Type B pancreatic cell (in vitro differentiated cells): ENCODE results near the gene KCNMB2. TPM values are rescaled to one million over a fixed set of nuclear protein-coding genes. Genes with fewer than 3 reads are reported as not detected.

Experiments
- DNase-seq: peaks from one replicate; pipeline ENCODE4 v3.0.0; 2021; ENCODE audit warnings: mixed read lengths; ENCODE audit not compliant: unreplicated experiment; ENCODE audit errors: extremely low spot score
- H3K27ac Mint-ChIP-seq: 2 replicates; pipeline ENCODE4 v1.8.0; 2021; ENCODE audit warnings: mild to moderate bottlenecking, mixed read lengths
- H3K27me3 Mint-ChIP-seq: 2 replicates; pipeline ENCODE4 v1.8.0; 2021; ENCODE audit warnings: mixed read lengths
- H3K36me3 Mint-ChIP-seq: 2 replicates; pipeline ENCODE4 v1.8.0; 2021; ENCODE audit warnings: mixed read lengths
- H3K4me1 Mint-ChIP-seq: one replicate; pipeline ENCODE4 v1.8.0; 2021; ENCODE audit warnings: mixed read lengths; ENCODE audit not compliant: unreplicated experiment
- H3K4me3 Mint-ChIP-seq: 2 replicates; pipeline ENCODE4 v1.8.0; 2021; ENCODE audit warnings: mild to moderate bottlenecking, mixed read lengths
- H3K9me3 Mint-ChIP-seq: 2 replicates; pipeline ENCODE4 v1.8.0; 2021; ENCODE audit warnings: mixed read lengths
- long read RNA-seq: library from polyadenylated mRNA; unstranded; transcript quantifications from one replicate; pipeline ENCODE4 v2.0.0, GENCODE V29; 2020
- total RNA-seq: library from RNA; stranded (reverse); gene quantifications from 2 replicates; pipeline ENCODE4 v1.2.1, GENCODE V29; 2021; ENCODE audit warnings: low replicate concordance
- TF ChIP-seq, protein P1 (sequence below): fragments of 200-600 bp; sonication (generic); conservative IDR thresholded peaks from 2 replicates; pipeline ENCODE4 v1.5.0; 2021; ENCODE audit warnings: antibody characterized with exemption, mild to moderate bottlenecking

The KCNMB2 gene
- total RNA-seq: 1.1 and 1.3 TPM in 2 replicates
- long read RNA-seq, partial matches to known transcripts: 3 of 5 reads
- long read RNA-seq, other reads (novel, unspliced or antisense): 1 of 5 reads

DNA sequence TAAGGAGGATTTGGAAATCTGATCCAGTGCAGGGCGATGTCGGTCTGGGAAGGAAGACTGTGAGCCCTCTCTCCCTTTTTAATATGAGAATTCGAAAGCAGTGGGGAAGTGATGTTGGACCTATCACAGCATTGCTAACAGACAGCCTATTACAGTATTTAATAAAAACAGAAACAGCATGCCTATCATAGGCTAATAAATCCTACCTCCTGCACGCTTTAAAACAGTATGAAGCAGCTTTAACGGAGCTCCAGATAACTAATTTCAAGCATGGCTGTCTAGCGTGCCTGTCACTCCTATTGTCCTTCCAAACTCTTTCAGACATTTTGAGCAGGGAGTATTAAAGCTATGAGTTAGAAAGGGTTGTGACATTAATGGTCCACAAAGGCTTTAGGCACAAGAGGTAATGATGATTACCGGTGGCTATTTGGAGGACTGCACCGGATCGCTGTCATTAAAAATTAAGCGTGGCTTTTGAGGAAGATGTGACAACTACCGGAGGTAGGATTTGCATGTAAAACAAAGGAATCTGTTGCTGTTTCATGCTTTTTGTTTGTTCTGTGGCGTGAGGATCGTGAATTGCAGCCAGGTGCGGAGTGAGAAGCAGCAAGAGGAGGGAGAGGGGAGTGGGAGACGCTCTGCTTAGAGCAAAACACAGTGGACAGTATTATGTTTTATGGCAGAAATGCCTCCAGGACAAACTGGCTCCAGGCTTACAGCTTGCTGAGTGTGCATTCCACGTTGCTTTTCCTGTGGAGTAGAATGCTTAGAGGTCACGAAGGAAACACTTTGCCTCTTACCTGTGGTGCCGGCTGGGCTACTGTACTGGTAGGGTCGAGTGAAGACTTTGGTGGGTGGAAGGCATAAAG lies at the start of gene KCNMB2:
Gene KCNMB2, plus strand, starts transcription at position 226 of the 869 bp plus-strand sequence.
- no peak for DNase-seq
- Mint-ChIP-seq H3K27ac (peak within 1 kb of the TSS; percentile 6), H3K27me3 (peaks cover 13% of the 10 kb centered on the region), H3K4me1 (peaks cover 31% of the 10 kb centered on the region), H3K4me3 (peak within 1 kb of the TSS; percentile 84), H3K9me3 (no peaks in the 10 kb centered on the region), H3K36me3 (no peaks in the 10 kb centered on the region)
- TF ChIP-seq, protein P1, sequence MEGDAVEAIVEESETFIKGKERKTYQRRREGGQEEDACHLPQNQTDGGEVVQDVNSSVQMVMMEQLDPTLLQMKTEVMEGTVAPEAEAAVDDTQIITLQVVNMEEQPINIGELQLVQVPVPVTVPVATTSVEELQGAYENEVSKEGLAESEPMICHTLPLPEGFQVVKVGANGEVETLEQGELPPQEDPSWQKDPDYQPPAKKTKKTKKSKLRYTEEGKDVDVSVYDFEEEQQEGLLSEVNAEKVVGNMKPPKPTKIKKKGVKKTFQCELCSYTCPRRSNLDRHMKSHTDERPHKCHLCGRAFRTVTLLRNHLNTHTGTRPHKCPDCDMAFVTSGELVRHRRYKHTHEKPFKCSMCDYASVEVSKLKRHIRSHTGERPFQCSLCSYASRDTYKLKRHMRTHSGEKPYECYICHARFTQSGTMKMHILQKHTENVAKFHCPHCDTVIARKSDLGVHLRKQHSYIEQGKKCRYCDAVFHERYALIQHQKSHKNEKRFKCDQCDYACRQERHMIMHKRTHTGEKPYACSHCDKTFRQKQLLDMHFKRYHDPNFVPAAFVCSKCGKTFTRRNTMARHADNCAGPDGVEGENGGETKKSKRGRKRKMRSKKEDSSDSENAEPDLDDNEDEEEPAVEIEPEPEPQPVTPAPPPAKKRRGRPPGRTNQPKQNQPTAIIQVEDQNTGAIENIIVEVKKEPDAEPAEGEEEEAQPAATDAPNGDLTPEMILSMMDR: no peak

DNA sequence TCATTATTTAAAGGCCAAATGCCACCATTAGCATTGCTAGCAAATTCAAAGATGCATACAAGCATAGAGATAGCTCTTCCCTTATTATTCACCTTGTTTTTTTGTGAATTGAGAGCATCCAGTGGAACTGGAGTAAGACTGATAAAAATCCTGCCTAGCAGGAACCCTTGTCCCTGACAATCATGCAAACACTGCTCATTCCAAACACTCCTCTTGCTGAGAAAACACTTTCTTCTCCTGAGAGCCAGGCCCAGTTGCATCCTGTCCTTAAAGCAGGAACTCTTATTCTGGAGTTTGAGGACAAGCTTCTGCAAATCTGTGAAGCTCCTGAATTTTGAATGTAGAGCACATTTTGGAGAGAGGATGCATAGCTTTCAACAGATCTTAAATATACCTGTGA lies 49.3 kb upstream of the KCNMB2 start:
- no peaks in the 10 kb centered on the region for H3K27me3 Mint-ChIP-seq
- TF ChIP-seq, protein P1: no peak
- H3K36me3 Mint-ChIP-seq: no peaks in the 10 kb centered on the region
- H3K27ac Mint-ChIP-seq: no peak overlapping the region
- no peak for DNase-seq
- H3K4me3 Mint-ChIP-seq: no peak overlapping the region
- H3K9me3 Mint-ChIP-seq: no peaks in the 10 kb centered on the region
- H3K4me1 Mint-ChIP-seq: no peaks in the 10 kb centered on the region

DNA sequence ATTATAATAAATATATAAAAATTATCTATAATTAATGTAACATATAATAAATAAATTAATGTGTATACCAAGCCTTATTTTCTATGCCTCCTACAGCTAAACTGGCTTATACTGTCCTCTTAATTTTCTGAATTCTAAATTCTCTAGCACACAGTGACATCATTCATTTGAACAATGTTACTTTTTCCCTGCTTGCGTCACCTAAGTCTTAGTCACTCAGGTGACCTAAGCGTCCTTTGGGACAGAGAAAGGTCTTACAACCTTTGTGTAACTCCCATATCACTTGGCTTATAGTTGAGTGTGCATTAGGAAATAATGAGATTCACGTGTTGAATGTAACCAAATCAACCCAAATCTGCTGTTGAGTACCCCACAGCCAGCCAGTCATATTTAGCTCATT lies 48.5 kb upstream of the KCNMB2 start:
- Mint-ChIP-seq H3K9me3 (no peaks in the 10 kb centered on the region), H3K4me3 (no peak overlapping the region), H3K36me3 (no peaks in the 10 kb centered on the region), H3K4me1 (no peaks in the 10 kb centered on the region), H3K27me3 (no peaks in the 10 kb centered on the region), H3K27ac (no peak overlapping the region)
- DNase-seq: no peak
- TF ChIP-seq, protein P1: no peak

DNA sequence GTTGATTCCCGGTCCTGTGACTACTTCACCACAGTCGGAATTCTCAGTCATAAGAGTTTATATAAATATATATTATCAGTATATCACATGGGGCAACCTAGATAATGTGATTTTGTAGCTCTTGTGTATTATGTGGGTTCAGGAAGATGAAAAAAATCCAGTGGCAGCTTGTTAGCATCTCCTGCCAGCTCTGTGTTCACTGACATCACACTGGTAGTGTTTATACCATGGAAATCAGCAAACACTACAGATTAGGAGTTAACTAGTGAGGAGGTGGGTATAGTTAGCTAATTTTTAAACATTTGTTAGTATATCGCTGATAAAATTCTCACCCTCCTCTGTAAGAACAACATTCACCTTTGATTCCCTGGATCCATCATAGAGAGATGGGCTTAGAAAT lies 44.5 kb upstream of the KCNMB2 start:
- no peak for DNase-seq
- no peaks in the 10 kb centered on the region for H3K4me1 Mint-ChIP-seq
- no peaks in the 10 kb centered on the region for H3K9me3 Mint-ChIP-seq
- no peaks in the 10 kb centered on the region for H3K27me3 Mint-ChIP-seq
- no peak overlapping the region for H3K4me3 Mint-ChIP-seq
- no peaks in the 10 kb centered on the region for H3K36me3 Mint-ChIP-seq
- TF ChIP-seq, protein P1: no peak
- no peak overlapping the region for H3K27ac Mint-ChIP-seq

DNA sequence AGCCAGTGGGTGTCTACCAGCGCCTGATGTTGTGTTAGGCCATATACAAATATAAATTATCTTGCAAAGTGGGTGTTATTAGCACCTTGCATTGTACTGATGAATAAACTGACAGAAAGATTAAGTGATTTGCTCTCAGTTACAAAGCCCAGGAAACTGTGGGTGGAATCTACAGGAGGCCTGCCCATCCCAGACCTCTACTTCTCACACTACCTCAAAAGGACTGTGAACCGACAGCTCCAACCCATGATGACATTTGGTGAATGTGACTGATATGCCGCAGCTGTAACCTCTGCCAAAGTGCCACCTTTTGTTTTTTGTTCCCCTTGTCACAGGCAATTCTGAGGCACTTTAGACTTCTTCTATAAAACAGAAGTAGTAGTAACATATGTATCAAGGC lies 43.7 kb upstream of the KCNMB2 start:
- Mint-ChIP-seq H3K27me3 (no peaks in the 10 kb centered on the region), H3K9me3 (no peaks in the 10 kb centered on the region), H3K36me3 (no peaks in the 10 kb centered on the region), H3K4me1 (no peaks in the 10 kb centered on the region), H3K27ac (no peak overlapping the region), H3K4me3 (no peak overlapping the region)
- no peak for DNase-seq
- TF ChIP-seq, protein P1: no peak
